ENCODE data around the gene ZNF285.

- no peak for TF ChIP-seq CTCF (IDR thresholded peaks at IDR 0.05)
- no peak for TF ChIP-seq POLR2AphosphoS5 (IDR thresholded peaks at IDR 0.05; ENCODE audit: low read depth, low read length)
- TF ChIP-seq RAD21 (IDR thresholded peaks at IDR 0.05; ENCODE audit: low read length) = no peak
- TF ChIP-seq MAX (IDR thresholded peaks at IDR 0.05; ENCODE audit: low read depth) = no peak
- TF ChIP-seq ELF1 (IDR thresholded peaks at IDR 0.05) = no peak
- no peak for TF ChIP-seq FOXM1 (IDR thresholded peaks at IDR 0.05; ENCODE audit: low read depth)
- no peak for TF ChIP-seq EZH2phosphoT487 (IDR thresholded peaks at IDR 0.05; ENCODE audit: borderline replicate concordance, low read depth)
- TF ChIP-seq USF1 (IDR thresholded peaks at IDR 0.05; ENCODE audit: borderline replicate concordance, low read depth) = no peak
- TF ChIP-seq TAF1 (IDR thresholded peaks at IDR 0.05; ENCODE audit: borderline replicate concordance, low read depth, low read length) = no peak
- no peak for TF ChIP-seq MEF2A (IDR thresholded peaks at IDR 0.05; ENCODE audit: borderline replicate concordance, low read depth)
- no peak for TF ChIP-seq RXRA (IDR thresholded peaks at IDR 0.05; ENCODE audit: borderline replicate concordance, low read depth)
- no peak for TF ChIP-seq EP300 (IDR thresholded peaks at IDR 0.05; ENCODE audit: borderline replicate concordance in 1 of 2, low read depth in 1 of 2, low read length in 1 of 2)
Measured at GRCh38 chr19:44346556-44346955, 54.9 kb downstream of the ZNF285 start.

Data from SK-N-SH (cell line).